ES-I3 (cell line): ENCODE data around the gene NDUFAF3.

Experiments
- H3K36me3 ChIP-seq: 2 replicates; pipeline ENCODE4 v1.6.1; 2013; ENCODE audit warnings: mild to moderate bottlenecking, low read length, control low read depth, moderate library complexity; ENCODE audit not compliant: insufficient read depth
- H3K4me1 ChIP-seq: 2 replicates; pipeline ENCODE4 v1.6.1; 2013; ENCODE audit warnings: mild to moderate bottlenecking, control low read depth, low read length; ENCODE audit not compliant: insufficient read depth
- H3K9ac ChIP-seq: 2 replicates; pipeline ENCODE4 v1.6.1; 2013; ENCODE audit warnings: low read depth, mild to moderate bottlenecking, low read length, moderate library complexity
- H3K9me3 ChIP-seq: 2 replicates; pipeline ENCODE4 v1.6.1; 2013; ENCODE audit warnings: mild to moderate bottlenecking, low read length, moderate library complexity; ENCODE audit not compliant: control insufficient read depth, insufficient read depth

Gene NDUFAF3

DNA sequence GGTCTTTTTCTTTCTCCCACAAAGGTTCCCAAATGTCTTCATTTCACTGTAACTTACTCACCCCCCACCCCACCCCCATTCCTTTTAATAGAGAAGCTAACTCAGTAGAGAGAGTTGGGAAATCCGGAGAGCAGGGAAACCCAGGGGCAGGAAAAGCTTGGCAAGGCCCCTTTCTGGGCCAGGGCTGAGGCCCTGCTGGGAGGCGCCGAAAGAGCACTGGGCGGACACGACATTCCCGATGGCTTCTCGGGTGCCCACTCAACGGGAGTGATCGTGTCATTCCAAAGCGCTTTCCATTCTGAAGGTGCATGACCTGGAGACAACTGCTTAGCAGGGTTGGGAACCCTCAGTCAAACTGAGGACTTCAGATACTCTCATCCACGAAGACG, 2.0 kb upstream of the NDUFAF3 start:
- Histone ChIP-seq H3K9me3 (no peaks in the 10 kb centered on the region), H3K9ac (peak overlapping the region; percentile 98), H3K4me1 (peaks cover 12% of the 10 kb centered on the region; the same call in 1 of the 2 replicates), H3K36me3 (peaks cover 16% of the 10 kb centered on the region)

DNA sequence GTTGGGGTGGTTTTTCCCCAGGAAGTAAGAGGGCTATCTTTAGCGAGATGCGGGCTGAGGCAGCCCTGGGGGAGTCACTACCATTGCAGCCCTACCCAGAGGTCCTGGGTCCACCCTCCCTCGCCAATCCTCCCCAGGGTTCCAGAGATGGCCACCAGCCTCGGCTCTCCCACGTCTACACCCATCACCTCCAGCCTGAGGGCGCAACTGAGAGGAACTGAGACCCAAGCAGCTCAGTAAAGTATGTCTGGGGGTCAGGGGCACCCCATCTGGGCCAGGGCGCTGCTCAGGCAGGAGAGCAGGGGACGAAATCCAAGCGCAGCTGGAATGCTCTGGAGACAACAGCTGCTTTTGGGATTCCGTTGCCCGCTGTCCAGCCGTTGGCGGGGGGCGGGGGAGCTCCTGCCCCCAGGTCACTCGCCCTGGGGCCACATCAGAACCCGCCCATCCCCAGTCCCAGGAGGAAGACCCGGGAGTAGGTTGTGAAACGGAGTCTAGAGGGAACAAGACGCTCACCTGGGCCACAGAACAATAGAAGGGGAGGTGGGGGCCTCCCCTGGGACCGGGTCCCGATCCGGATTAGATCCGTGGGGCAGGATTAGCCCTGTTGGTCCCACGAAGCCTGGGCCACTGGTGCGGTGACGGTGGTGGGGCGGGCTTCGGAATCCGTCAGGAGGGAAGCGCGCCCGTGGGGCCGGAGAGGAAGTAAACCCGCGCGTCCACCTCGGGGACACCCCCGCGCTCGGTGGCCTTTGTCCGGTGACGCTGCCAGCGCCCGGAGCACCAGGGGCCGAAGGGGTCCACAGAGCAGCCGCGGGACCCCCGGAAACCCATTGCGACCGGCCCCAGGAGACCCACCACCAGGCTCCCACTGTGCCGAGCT, 1.4 kb upstream of the NDUFAF3 start:
- peaks cover 12% of the 10 kb centered on the region; the same call in 1 of the 2 replicates for H3K4me1 ChIP-seq
- H3K36me3 ChIP-seq = peaks cover 21% of the 10 kb centered on the region
- H3K9ac ChIP-seq = peak overlapping the region; percentile 98
- H3K9me3 ChIP-seq = no peaks in the 10 kb centered on the region

DNA sequence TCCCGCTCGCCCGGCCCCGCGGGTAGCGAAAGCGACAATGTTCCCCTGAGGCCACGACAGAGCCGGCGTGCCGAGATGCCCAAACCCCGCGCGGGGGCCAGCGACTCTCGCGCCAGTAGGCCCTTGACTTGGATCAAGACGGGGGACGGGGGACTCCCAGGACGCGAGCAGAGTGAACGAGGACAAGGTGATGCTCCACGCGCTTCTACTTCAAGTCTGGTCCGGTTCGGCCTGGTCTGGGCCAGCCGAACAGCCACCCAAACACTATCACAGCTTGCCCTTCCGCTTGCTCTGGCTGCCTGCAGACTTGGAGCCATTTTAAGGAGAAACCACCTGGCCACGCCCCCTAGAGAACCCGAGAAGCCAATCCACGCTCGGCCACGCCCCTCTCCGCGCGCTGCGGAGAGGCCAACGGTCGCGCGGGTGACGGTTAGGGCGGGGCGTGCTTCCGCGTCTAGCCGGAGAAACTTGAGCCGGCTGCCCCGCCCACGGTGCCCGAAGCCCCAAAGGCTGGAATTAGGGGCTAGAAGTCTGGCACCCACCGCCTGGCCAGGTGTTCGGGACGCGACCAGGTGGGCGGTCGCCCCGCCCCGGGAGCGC, 608 bp upstream of the NDUFAF3 start:
- Histone ChIP-seq H3K9me3 (no peaks in the 10 kb centered on the region), H3K4me1 (peaks cover 12% of the 10 kb centered on the region; the same call in 1 of the 2 replicates), H3K36me3 (peaks cover 23% of the 10 kb centered on the region)

GRCh38 chr3:49022688-49023171, 809 bp downstream of the NDUFAF3 start:
- peak overlapping the region; percentile 98 for H3K9ac ChIP-seq
- H3K4me1 ChIP-seq = peaks cover 12% of the 10 kb centered on the region; the same call in 1 of the 2 replicates
- H3K9me3 ChIP-seq = no peaks in the 10 kb centered on the region
- peaks cover 30% of the 10 kb centered on the region for H3K36me3 ChIP-seq

More for the DNA sequence above, 608 bp upstream of the NDUFAF3 start:
- H3K9ac ChIP-seq = peak overlapping the region; percentile 98

GRCh38 chr3:49023775-49024174, 1.9 kb downstream of the NDUFAF3 start:
- no peak overlapping the region for H3K9ac ChIP-seq
- peaks cover 16% of the 10 kb centered on the region; the same call in 1 of the 2 replicates for H3K4me1 ChIP-seq
- H3K36me3 ChIP-seq = peaks cover 34% of the 10 kb centered on the region
- H3K9me3 ChIP-seq = no peaks in the 10 kb centered on the region

DNA sequence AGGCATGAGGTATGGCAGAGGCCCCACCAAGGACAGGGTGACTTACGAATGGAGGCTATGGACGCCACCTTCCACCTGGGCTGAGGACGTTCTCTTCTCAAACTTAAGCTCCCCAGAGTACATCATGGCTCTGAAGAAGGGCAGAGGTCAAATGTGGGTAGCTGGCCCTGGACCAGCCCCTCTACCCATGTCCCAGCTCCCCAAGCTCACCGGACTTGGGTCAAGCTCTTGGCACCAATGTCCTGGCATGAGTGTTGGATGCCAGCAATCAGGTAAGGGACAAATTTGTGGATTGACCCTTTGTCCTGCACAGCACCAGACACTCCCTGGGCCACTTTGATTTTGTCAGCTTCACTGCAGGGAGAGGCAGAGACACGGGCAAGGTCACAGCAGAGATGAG, 2.5 kb downstream of the NDUFAF3 start:
- Histone ChIP-seq H3K36me3 (peaks cover 34% of the 10 kb centered on the region), H3K9ac (no peak overlapping the region), H3K4me1 (peaks cover 16% of the 10 kb centered on the region; the same call in 1 of the 2 replicates), H3K9me3 (no peaks in the 10 kb centered on the region)

- no peak overlapping the region for H3K9ac ChIP-seq
- H3K4me1 ChIP-seq = peaks cover 11% of the 10 kb centered on the region; the same call in 1 of the 2 replicates
- no peaks in the 10 kb centered on the region for H3K9me3 ChIP-seq
- H3K36me3 ChIP-seq = peaks cover 34% of the 10 kb centered on the region
Observed at GRCh38 chr3:49025005-49025792, 3.3 kb downstream of the NDUFAF3 start.

- H3K4me1 ChIP-seq = peaks cover 11% of the 10 kb centered on the region; the same call in 1 of the 2 replicates
- no peak overlapping the region for H3K9ac ChIP-seq
- H3K9me3 ChIP-seq = no peaks in the 10 kb centered on the region
- H3K36me3 ChIP-seq = peaks cover 39% of the 10 kb centered on the region
Observed at GRCh38 chr3:49025793-49026520, 4.0 kb downstream of the NDUFAF3 start.

DNA sequence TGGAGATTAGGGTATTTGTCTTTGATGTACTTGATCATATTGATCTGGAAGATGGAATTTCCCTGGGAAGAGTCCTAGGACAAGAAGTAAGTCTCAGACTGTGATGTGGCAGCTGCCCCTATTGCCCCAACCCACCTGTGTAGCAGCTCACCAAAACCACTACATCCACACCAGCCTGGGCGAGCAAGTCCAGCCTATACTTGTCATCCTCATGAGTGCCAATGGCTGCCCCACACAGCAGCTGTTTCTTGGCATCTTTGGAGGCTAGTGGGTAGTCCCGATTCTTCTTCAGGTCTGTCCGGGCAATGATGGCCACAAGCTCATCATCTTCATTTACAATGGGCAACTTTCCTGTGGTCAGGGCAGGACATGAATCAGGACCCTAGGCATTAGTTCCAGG, 4.6 kb downstream of the NDUFAF3 start:
- Histone ChIP-seq H3K9ac (no peak overlapping the region), H3K4me1 (peaks cover 11% of the 10 kb centered on the region; the same call in 1 of the 2 replicates), H3K9me3 (no peaks in the 10 kb centered on the region), H3K36me3 (peaks cover 43% of the 10 kb centered on the region)

GRCh38 chr3:49027634-49028033, 5.7 kb downstream of the NDUFAF3 start:
- Histone ChIP-seq H3K36me3 (peaks cover 54% of the 10 kb centered on the region), H3K4me1 (peaks cover 11% of the 10 kb centered on the region; the same call in 1 of the 2 replicates), H3K9me3 (no peaks in the 10 kb centered on the region), H3K9ac (no peak overlapping the region)

- peaks cover 56% of the 10 kb centered on the region for H3K36me3 ChIP-seq
- no peaks in the 10 kb centered on the region for H3K9me3 ChIP-seq
- peaks cover 4% of the 10 kb centered on the region; the same call in 1 of the 2 replicates for H3K4me1 ChIP-seq
- H3K9ac ChIP-seq = peak overlapping the region; percentile 72
Observed at GRCh38 chr3:49028298-49028672, 6.4 kb downstream of the NDUFAF3 start.

GRCh38 chr3:49028673-49029562, 7.0 kb downstream of the NDUFAF3 start, which contains the start of gene IMPDH2:
IMPDH2 (minus strand) TSS chr3:49029398; CDS start chr3:49029350, 48 bp downstream.
- H3K4me1 ChIP-seq = peaks cover 4% of the 10 kb centered on the region; the same call in 1 of the 2 replicates
- peak within 1 kb of the TSS; percentile 72 for H3K9ac ChIP-seq
- peaks cover 54% of the 10 kb centered on the region for H3K36me3 ChIP-seq
- H3K9me3 ChIP-seq = no peaks in the 10 kb centered on the region

DNA sequence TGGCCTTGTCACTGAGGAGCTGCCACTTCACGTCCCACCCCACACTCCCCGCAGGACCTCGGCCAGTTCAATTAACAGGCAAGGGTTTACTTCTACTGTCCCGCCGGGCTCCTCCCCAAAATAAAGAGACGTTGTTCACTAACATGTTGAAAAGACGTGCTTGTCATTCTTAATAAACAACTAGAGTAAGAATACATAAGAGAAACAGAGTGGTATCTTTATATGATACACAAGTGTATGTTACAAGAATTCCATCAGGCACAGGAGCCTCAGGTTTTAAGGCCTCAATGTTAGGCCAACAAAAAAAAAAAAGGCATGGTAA, 7.6 kb downstream of the NDUFAF3 start:
- Histone ChIP-seq H3K36me3 (peaks cover 51% of the 10 kb centered on the region), H3K9me3 (no peaks in the 10 kb centered on the region), H3K9ac (peak overlapping the region; percentile 72; the same call in 1 of the 2 replicates), H3K4me1 (peaks cover 4% of the 10 kb centered on the region; the same call in 1 of the 2 replicates)
